GM20431 (cell line): ENCODE measurements around the gene TTC21A.

ENCODE experiments used
- in situ Hi-C: fragments of 300-500 bp; cut with MseI, MboI; formaldehyde crosslinking; loops from one replicate; pipeline ENCODE4 v1.15.0; 2020; ENCODE audit warnings: low sequenced_read_pairs; ENCODE audit not compliant: unreplicated experiment

Gene TTC21A

GRCh38 chr3:39132096-39133092, 24.9 kb downstream of the TTC21A start:
- in situ Hi-C loops: no loop called here

- in situ Hi-C loops: no loop called here
Measured at GRCh38 chr3:39133093-39133490, 25.6 kb downstream of the TTC21A start.

GRCh38 chr3:39133822-39134221, 26.3 kb downstream of the TTC21A start:
- in situ Hi-C loops: no loop called here

GRCh38 chr3:39134305-39134704, 26.8 kb downstream of the TTC21A start:
- in situ Hi-C loops: no loop called here

- in situ Hi-C loops: no loop called here
Measured at GRCh38 chr3:39135170-39135805, 27.8 kb downstream of the TTC21A start.

GRCh38 chr3:39136533-39137434, 29.3 kb downstream of the TTC21A start:
- in situ Hi-C loops: no loop called here

GRCh38 chr3:39137435-39137936, 30.0 kb downstream of the TTC21A start:
- in situ Hi-C loops: no loop called here

GRCh38 chr3:39137991-39138803, 30.7 kb downstream of the TTC21A start:
- in situ Hi-C loops: no loop called here

GRCh38 chr3:39138804-39139415, 31.4 kb downstream of the TTC21A start:
- in situ Hi-C loops: no loop called here

- in situ Hi-C loops: no loop called here
Measured at GRCh38 chr3:39139442-39139841, 32.0 kb downstream of the TTC21A start.

- in situ Hi-C loops: no loop called here
Measured at GRCh38 chr3:39140341-39140971, 33.0 kb downstream of the TTC21A start.

- in situ Hi-C loops: no loop called here
Measured at GRCh38 chr3:39141171-39141995, 33.9 kb downstream of the TTC21A start.

- in situ Hi-C loops: no loop called here
Measured at GRCh38 chr3:39142067-39142466, 34.6 kb downstream of the TTC21A start.

GRCh38 chr3:39143051-39143885, 35.8 kb downstream of the TTC21A start:
- in situ Hi-C loops: no loop called here

- in situ Hi-C loops: no loop called here
Measured at GRCh38 chr3:39144095-39144747, 36.7 kb downstream of the TTC21A start.

- in situ Hi-C loops: no loop called here
Measured at GRCh38 chr3:39144748-39145380, 37.4 kb downstream of the TTC21A start.
